GM21619 (cell line): ENCODE data around the gene LUZP1.
A peak's percentile ranks its signal among the peaks of the same experiment; 100 is the strongest.
"Not testable (repeated sequence)": the region's sequence is repeated elsewhere in the genome, so short reads cannot be mapped to it uniquely, and the experiment has no call there.

Source experiments
- ATAC-seq: cut with Tn5 transposase; IDR thresholded peaks from one replicate; pipeline ENCODE4 v1.9.1; 2021; ENCODE audit not compliant: unreplicated experiment

LUZP1 gene

GRCh38 chr1:23188936-23189452, 20.3 kb upstream of the LUZP1 start:
- ATAC-seq, result not testable (repeated sequence)

- no peak for ATAC-seq
Observed at GRCh38 chr1:23188434-23188884, 19.8 kb upstream of the LUZP1 start.

- ATAC-seq, result no peak
Observed at GRCh38 chr1:23187637-23188036, 19.0 kb upstream of the LUZP1 start.

GRCh38 chr1:23185381-23185780, 16.7 kb upstream of the LUZP1 start:
- no peak for ATAC-seq

- no peak for ATAC-seq
Observed at GRCh38 chr1:23184212-23184934, 15.7 kb upstream of the LUZP1 start.

- ATAC-seq, result no peak
Observed at GRCh38 chr1:23179862-23180261, 11.2 kb upstream of the LUZP1 start.

GRCh38 chr1:23178950-23179349, 10.3 kb upstream of the LUZP1 start:
- no peak for ATAC-seq

- ATAC-seq, result no peak
Observed at GRCh38 chr1:23178414-23178813, 9.8 kb upstream of the LUZP1 start.

GRCh38 chr1:23177438-23178380, 9.1 kb upstream of the LUZP1 start:
- ATAC-seq, result peak; percentile 80

GRCh38 chr1:23177031-23177430, 8.4 kb upstream of the LUZP1 start:
- ATAC-seq, result no peak

GRCh38 chr1:23174426-23175110, 5.9 kb upstream of the LUZP1 start:
- ATAC-seq, result no peak

GRCh38 chr1:23171181-23171755, 2.6 kb upstream of the LUZP1 start:
- ATAC-seq, result no peak

GRCh38 chr1:23169727-23170335, 1.2 kb upstream of the LUZP1 start:
- no peak for ATAC-seq

GRCh38 chr1:23169195-23169575, 529 bp upstream of the LUZP1 start:
- no peak for ATAC-seq

- peak; percentile 25 for ATAC-seq
Observed at GRCh38 chr1:23168079-23168444, 594 bp downstream of the LUZP1 start.

GRCh38 chr1:23167353-23168078, 1.1 kb downstream of the LUZP1 start:
- ATAC-seq, result peak; percentile 15

- no peak for ATAC-seq
Observed at GRCh38 chr1:23166854-23167253, 1.8 kb downstream of the LUZP1 start.

- ATAC-seq, result no peak
Observed at GRCh38 chr1:23163395-23163794, 5.3 kb downstream of the LUZP1 start.

- ATAC-seq, result no peak
Observed at GRCh38 chr1:23159963-23160877, 8.4 kb downstream of the LUZP1 start.
